Subcutaneous adipose tissue (tissue), 4 donors: ENCODE measurements around the gene TMEM185A. TPM values are rescaled to one million over a fixed set of nuclear protein-coding genes. Genes with fewer than 3 reads are reported as not detected.

Experiments
- CTCF ChIP-seq: fragments of 450-650 bp; IDR thresholded peaks from one replicate; pipeline ENCODE4 v1.5.1; 2016; ENCODE audit warnings: low read depth, mild to moderate bottlenecking, control low read depth, antibody characterized with exemption, moderate library complexity
- total RNA-seq, 4 donors: library from RNA; depleted of rRNA; stranded (reverse); fragments of >200 nt; gene quantifications; one replicate each; pipeline ENCODE4 v1.1.0, GENCODE V29; 2016

The TMEM185A gene
- 10 to 100 TPM; 15.1 to 20.2 (median 18.9) TPM for total RNA-seq

- TF ChIP-seq CTCF: no peak
Observed at GRCh38 chrX:149631234-149632165, at the start of gene TMEM185A. TSS of gene TMEM185A (minus strand) at chrX:149631792. CDS start at chrX:149631580, 212 bp downstream.

GRCh38 chrX:149681182-149681581 is 49.6 kb upstream of the TMEM185A start:
- no peak for TF ChIP-seq CTCF

- TF ChIP-seq CTCF: no peak
Observed at GRCh38 chrX:149652232-149652981, 20.8 kb upstream of the TMEM185A start.

- no peak for TF ChIP-seq CTCF
Observed at GRCh38 chrX:149650162-149650561, 18.6 kb upstream of the TMEM185A start.

- no peak for TF ChIP-seq CTCF
Observed at GRCh38 chrX:149648932-149649331, 17.3 kb upstream of the TMEM185A start.

GRCh38 chrX:149647505-149647904 is 15.9 kb upstream of the TMEM185A start:
- TF ChIP-seq CTCF: no peak

GRCh38 chrX:149643496-149643895 is 11.9 kb upstream of the TMEM185A start:
- no peak for TF ChIP-seq CTCF
